Thyroid gland (tissue), 4 donors: ENCODE results near the gene RANBP10.

Source experiments
- POLR2A ChIP-seq, 2 donors: fragments of 450-650 bp; IDR thresholded peaks; one replicate each; pipeline ENCODE4 v1.6.1; 2017; ENCODE audit warnings: antibody characterized with exemption in 2 of 2, mild to moderate bottlenecking in 2 of 2, moderate library complexity in 1 of 2
- TF ChIP-seq, protein P1 (sequence below), 6 experiments: fragments of 200-600 bp in 3 of 6; fragments of 450-650 bp in 3 of 6; sonication (generic) in 3 of 6; IDR thresholded peaks; one replicate each; pipeline ENCODE4 v1.5.1; 2016 to 2019; ENCODE audit warnings: antibody characterized with exemption in 6 of 6, mild to moderate bottlenecking in 2 of 6, inconsistent platforms in 1 of 6, moderate library complexity in 1 of 6

DNA sequence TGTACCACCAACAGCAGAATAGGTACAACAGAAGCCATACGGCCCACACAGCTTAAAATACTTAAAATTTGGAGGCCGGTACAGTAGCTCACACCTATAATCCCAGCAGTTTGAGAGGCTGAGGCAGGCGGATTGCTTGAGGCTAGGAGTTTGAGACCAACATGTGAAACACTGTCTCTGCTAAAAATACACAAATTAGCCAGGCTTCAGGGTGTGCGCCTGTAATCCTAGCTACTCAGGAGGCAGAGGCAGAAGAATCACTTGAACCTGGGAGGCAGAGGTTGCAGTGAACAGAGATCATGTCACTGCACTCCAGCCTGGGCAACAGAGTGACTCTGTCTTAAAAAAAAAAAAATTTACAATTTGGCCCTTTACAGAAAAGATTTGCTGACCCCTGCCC is 104.2 kb downstream of the RANBP10 start:
- no peak for TF ChIP-seq POLR2A (IDR thresholded peaks at IDR 0.05)
- TF ChIP-seq, protein P1, sequence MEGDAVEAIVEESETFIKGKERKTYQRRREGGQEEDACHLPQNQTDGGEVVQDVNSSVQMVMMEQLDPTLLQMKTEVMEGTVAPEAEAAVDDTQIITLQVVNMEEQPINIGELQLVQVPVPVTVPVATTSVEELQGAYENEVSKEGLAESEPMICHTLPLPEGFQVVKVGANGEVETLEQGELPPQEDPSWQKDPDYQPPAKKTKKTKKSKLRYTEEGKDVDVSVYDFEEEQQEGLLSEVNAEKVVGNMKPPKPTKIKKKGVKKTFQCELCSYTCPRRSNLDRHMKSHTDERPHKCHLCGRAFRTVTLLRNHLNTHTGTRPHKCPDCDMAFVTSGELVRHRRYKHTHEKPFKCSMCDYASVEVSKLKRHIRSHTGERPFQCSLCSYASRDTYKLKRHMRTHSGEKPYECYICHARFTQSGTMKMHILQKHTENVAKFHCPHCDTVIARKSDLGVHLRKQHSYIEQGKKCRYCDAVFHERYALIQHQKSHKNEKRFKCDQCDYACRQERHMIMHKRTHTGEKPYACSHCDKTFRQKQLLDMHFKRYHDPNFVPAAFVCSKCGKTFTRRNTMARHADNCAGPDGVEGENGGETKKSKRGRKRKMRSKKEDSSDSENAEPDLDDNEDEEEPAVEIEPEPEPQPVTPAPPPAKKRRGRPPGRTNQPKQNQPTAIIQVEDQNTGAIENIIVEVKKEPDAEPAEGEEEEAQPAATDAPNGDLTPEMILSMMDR (IDR thresholded peaks at IDR 0.05), result no peak
